ENCODE data around the gene TGM6. TPM values are rescaled to one million over a fixed set of nuclear protein-coding genes. Genes with fewer than 3 reads are reported as not detected.

Gene TGM6
- total RNA-seq, 2 donors from 2014 or later: not detected

- ATAC-seq (no peak), DNase-seq (no peak)
- intact Hi-C loops (cut with DNase I, micrococcal nuclease): no loop called here
Measured at GRCh38 chr20:2361035-2361593, 19.6 kb upstream of the TGM6 start.

GRCh38 chr20:2363187-2363586, 17.5 kb upstream of the TGM6 start:
- DNase-seq (no peak), ATAC-seq (no peak)
- intact Hi-C loops (cut with DNase I, micrococcal nuclease): no loop called here

- intact Hi-C loops (cut with DNase I, micrococcal nuclease): no loop called here
- no peak for ATAC-seq
- no peak for DNase-seq
Measured at GRCh38 chr20:2363587-2363986, 17.1 kb upstream of the TGM6 start.

- ATAC-seq: no peak
- intact Hi-C loops (cut with DNase I, micrococcal nuclease): no loop called here
- no peak for DNase-seq
Measured at GRCh38 chr20:2364044-2364443, 16.7 kb upstream of the TGM6 start.

GRCh38 chr20:2365091-2365490, 15.6 kb upstream of the TGM6 start:
- intact Hi-C loops (cut with DNase I, micrococcal nuclease): no loop called here
- DNase-seq (no peak), ATAC-seq (no peak)

- DNase-seq (no peak), ATAC-seq (no peak)
- intact Hi-C loops (cut with DNase I, micrococcal nuclease): no loop called here
Measured at GRCh38 chr20:2365666-2366065, 15.0 kb upstream of the TGM6 start.

- no peak for ATAC-seq
- intact Hi-C loops (cut with DNase I, micrococcal nuclease): no loop called here
Measured at GRCh38 chr20:2368621-2369020, 12.1 kb upstream of the TGM6 start.

GRCh38 chr20:2373098-2373497, 7.6 kb upstream of the TGM6 start:
- ATAC-seq (no peak), DNase-seq (no peak)
- intact Hi-C loops (cut with DNase I, micrococcal nuclease): no loop called here

More at GRCh38 chr20:2368621-2369020, 12.1 kb upstream of the TGM6 start:
- DNase-seq: no peak

- intact Hi-C loops (cut with DNase I, micrococcal nuclease): no loop called here
- ATAC-seq: no peak
- no peak for DNase-seq
Measured at GRCh38 chr20:2374346-2375125, 6.2 kb upstream of the TGM6 start.

GRCh38 chr20:2378893-2379292, 1.8 kb upstream of the TGM6 start:
- no peak for DNase-seq
- intact Hi-C loops (cut with DNase I, micrococcal nuclease): no loop called here
- ATAC-seq: no peak

GRCh38 chr20:2379511-2380229, 1.0 kb upstream of the TGM6 start:
- no peak for ATAC-seq
- no peak for DNase-seq
- intact Hi-C loops (cut with DNase I, micrococcal nuclease): no loop called here

GRCh38 chr20:2381303-2381702, 602 bp downstream of the TGM6 start:
- DNase-seq (no peak), ATAC-seq (no peak)
- intact Hi-C loops (cut with DNase I, micrococcal nuclease): no loop called here

GRCh38 chr20:2382833-2383232, 2.1 kb downstream of the TGM6 start:
- intact Hi-C loops (cut with DNase I, micrococcal nuclease): no loop called here
- no peak for DNase-seq
- ATAC-seq: no peak

- no peak for ATAC-seq
- DNase-seq: no peak
- intact Hi-C loops (cut with DNase I, micrococcal nuclease): no loop called here
Measured at GRCh38 chr20:2385026-2385425, 4.3 kb downstream of the TGM6 start.

- intact Hi-C loops (cut with DNase I, micrococcal nuclease): no loop called here
- no peak for ATAC-seq
Measured at GRCh38 chr20:2385496-2385895, 4.8 kb downstream of the TGM6 start.

GRCh38 chr20:2386516-2387179, 5.9 kb downstream of the TGM6 start:
- no peak for DNase-seq
- intact Hi-C loops (cut with DNase I, micrococcal nuclease): no loop called here
- no peak for ATAC-seq

More at GRCh38 chr20:2385496-2385895, 4.8 kb downstream of the TGM6 start:
- DNase-seq: no peak

GRCh38 chr20:2387180-2387577, 6.5 kb downstream of the TGM6 start:
- no peak for ATAC-seq
- DNase-seq: no peak
- intact Hi-C loops (cut with DNase I, micrococcal nuclease): no loop called here

- ATAC-seq: no peak
- intact Hi-C loops (cut with DNase I, micrococcal nuclease): no loop called here
- no peak for DNase-seq
Measured at GRCh38 chr20:2387580-2387979, 6.9 kb downstream of the TGM6 start.

GRCh38 chr20:2390951-2391675, 10.4 kb downstream of the TGM6 start:
- no peak for ATAC-seq
- DNase-seq: no peak
- intact Hi-C loops (cut with DNase I, micrococcal nuclease): no loop called here

Data from left colon (tissue), 2 donors.